Body of pancreas (tissue), 4 donors: ENCODE measurements around the gene PAPOLG. TPM values are rescaled to one million over a fixed set of nuclear protein-coding genes. Genes with fewer than 3 reads are reported as not detected.
A peak's percentile ranks its signal among the peaks of the same experiment; 100 is the strongest.

Experiments used
- ATAC-seq: fragments of 150-250 bp; one replicate; pipeline ENCODE4 v1.9.1; 2016
- DNase-seq, 4 donors: peaks; one replicate each; pipeline ENCODE4 v3.0.0-alpha.2; 2019
- H3K27ac ChIP-seq, 4 donors: fragments of 200-600 bp; sonication (generic); 1 replicate in 3 of 4; 2 replicates in 1 of 4; pipeline versions ENCODE4 v1.5.1 to v1.6.1; 2016 to 2019; ENCODE audit warnings: mild to moderate bottlenecking in 1 of 4, mixed read lengths in 1 of 4, moderate library complexity in 1 of 4
- H3K27me3 ChIP-seq, 2 donors: fragments of 200-600 bp; sonication (generic); one replicate each; pipeline ENCODE4 v1.6.0; 2016; ENCODE audit warnings: mild to moderate bottlenecking in 1 of 2
- H3K36me3 ChIP-seq, 2 donors: fragments of 200-600 bp; sonication (generic); replicated peaks in 1 of 2; 2 replicates each; pipeline ENCODE4 v1.5.1; 2016; ENCODE audit warnings: low read depth in 2 of 2; ENCODE audit not compliant: insufficient read depth in 1 of 2
- H3K4me1 ChIP-seq: fragments of 200-600 bp; sonication (generic); one replicate; pipeline ENCODE4 v1.6.0; 2016
- H3K4me3 ChIP-seq, 2 donors: fragments of 200-600 bp; sonication (generic); 1 replicate in 1 of 2; 2 replicates in 1 of 2; pipeline ENCODE4 v1.5.1; 2016 to 2019
- H3K9me3 ChIP-seq, 3 donors: fragments of 200-600 bp; sonication (generic); 1 replicate in 2 of 3; 2 replicates in 1 of 3; pipeline ENCODE4 v1.5.1; 2016
- POLR2A ChIP-seq, 3 donors: fragments of 450-650 bp; IDR thresholded peaks; one replicate each; pipeline ENCODE4 v1.6.1; 2016; ENCODE audit warnings: antibody characterized with exemption in 3 of 3, mild to moderate bottlenecking in 2 of 3
- WGBS, 2 donors: methylation state at CpG; one replicate each; pipeline ENCODE4 v1.1.5; 2017; 5-methylcytosine and 5-hydroxymethylcytosine counted together
- intact Hi-C: fragments of 100-400 bp; cut with DNase I; formaldehyde crosslinking; loops from one replicate; pipeline ENCODE4 v1.15.1; 2023
- total RNA-seq, 2 donors: library from RNA; depleted of rRNA; stranded (reverse); fragments of >200 nt; gene quantifications; one replicate each; pipeline ENCODE4 v1.1.0, GENCODE V29; 2016
- TF ChIP-seq, protein P1 (sequence below), 7 experiments: fragments of 450-650 bp in 4 of 7; fragments of 200-600 bp in 3 of 7; sonication (generic) in 3 of 7; IDR thresholded peaks; one replicate each; pipeline ENCODE4 v1.5.1; 2016 to 2019; ENCODE audit warnings: antibody characterized with exemption in 7 of 7

The PAPOLG gene
- total RNA-seq, 2 donors from 2014 or later = 4.0 to 6.5 TPM

- ATAC-seq (peak; percentile 24), DNase-seq (peak in 2 of 4 donors; percentile 11 to 16)
- Histone ChIP-seq H3K9me3 (peaks cover 0 to 4% (median 0%) of the 10 kb centered on the region in 3 donors), H3K36me3 (no peaks in the 10 kb centered on the region), H3K4me1 (peaks cover 3% of the 10 kb centered on the region), H3K27ac (no peak overlapping the region), H3K4me3 (no peak overlapping the region), H3K27me3 (no peaks in the 10 kb centered on the region)
- WGBS, 2 donors = 2% methylated on average over 14 to 40 of the region's 46 CpGs
- intact Hi-C loops = no loop called here
- TF ChIP-seq, protein P1, sequence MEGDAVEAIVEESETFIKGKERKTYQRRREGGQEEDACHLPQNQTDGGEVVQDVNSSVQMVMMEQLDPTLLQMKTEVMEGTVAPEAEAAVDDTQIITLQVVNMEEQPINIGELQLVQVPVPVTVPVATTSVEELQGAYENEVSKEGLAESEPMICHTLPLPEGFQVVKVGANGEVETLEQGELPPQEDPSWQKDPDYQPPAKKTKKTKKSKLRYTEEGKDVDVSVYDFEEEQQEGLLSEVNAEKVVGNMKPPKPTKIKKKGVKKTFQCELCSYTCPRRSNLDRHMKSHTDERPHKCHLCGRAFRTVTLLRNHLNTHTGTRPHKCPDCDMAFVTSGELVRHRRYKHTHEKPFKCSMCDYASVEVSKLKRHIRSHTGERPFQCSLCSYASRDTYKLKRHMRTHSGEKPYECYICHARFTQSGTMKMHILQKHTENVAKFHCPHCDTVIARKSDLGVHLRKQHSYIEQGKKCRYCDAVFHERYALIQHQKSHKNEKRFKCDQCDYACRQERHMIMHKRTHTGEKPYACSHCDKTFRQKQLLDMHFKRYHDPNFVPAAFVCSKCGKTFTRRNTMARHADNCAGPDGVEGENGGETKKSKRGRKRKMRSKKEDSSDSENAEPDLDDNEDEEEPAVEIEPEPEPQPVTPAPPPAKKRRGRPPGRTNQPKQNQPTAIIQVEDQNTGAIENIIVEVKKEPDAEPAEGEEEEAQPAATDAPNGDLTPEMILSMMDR (IDR thresholded peaks at IDR 0.05) = no peak
- TF ChIP-seq POLR2A (IDR thresholded peaks at IDR 0.05) = no peak
Measured at GRCh38 chr2:60735496-60736250, 20.4 kb upstream of the PAPOLG start.

DNA sequence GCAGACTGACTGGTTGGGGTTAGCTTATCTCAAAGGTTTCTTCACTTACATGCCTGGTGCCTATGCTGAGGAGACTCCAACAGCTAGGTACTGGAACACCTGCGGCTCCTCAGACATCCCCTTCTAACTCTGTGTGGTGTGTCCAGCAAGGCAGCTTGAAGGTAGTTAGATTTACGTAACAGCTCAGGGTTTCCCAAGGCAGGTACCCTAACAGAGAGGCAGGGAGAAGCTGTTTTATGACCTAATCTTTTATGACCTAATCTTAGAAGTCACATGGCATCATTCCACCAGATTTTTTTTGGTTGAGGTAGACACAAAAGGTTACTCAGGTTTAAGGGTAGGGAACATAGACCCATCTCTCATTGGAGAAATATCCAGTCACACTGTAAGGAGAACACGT lies 17.4 kb upstream of the PAPOLG start:
- Histone ChIP-seq H3K4me1 (peaks cover 3% of the 10 kb centered on the region), H3K4me3 (no peak overlapping the region), H3K36me3 (no peaks in the 10 kb centered on the region), H3K9me3 (peaks cover 0 to 4% (median 0%) of the 10 kb centered on the region in 3 donors), H3K27ac (no peak overlapping the region), H3K27me3 (no peaks in the 10 kb centered on the region)
- WGBS, 2 donors = 79 to 82% methylated on average over 3 of the region's 3 CpGs
- no peak for TF ChIP-seq POLR2A (IDR thresholded peaks at IDR 0.05)
- TF ChIP-seq, protein P1 (IDR thresholded peaks at IDR 0.05) = no peak
- intact Hi-C loops = no loop called here
- no peak for ATAC-seq
- no peak for DNase-seq

GRCh38 chr2:60739156-60739555 lies 16.9 kb upstream of the PAPOLG start:
- no peaks in the 10 kb centered on the region for H3K36me3 ChIP-seq
- TF ChIP-seq, protein P1 (IDR thresholded peaks at IDR 0.05) = no peak
- TF ChIP-seq POLR2A (IDR thresholded peaks at IDR 0.05) = no peak
- DNase-seq (no peak), ATAC-seq (no peak)
- H3K9me3 ChIP-seq = peaks cover 0 to 4% (median 0%) of the 10 kb centered on the region in 3 donors
- WGBS, 2 donors = 63 to 78% methylated on average over 6 of the region's 6 CpGs
- intact Hi-C loops = no loop called here
- no peaks in the 10 kb centered on the region for H3K27me3 ChIP-seq
- no peak overlapping the region for H3K27ac ChIP-seq
- H3K4me3 ChIP-seq = no peak overlapping the region
- H3K4me1 ChIP-seq = peaks cover 3% of the 10 kb centered on the region

DNA sequence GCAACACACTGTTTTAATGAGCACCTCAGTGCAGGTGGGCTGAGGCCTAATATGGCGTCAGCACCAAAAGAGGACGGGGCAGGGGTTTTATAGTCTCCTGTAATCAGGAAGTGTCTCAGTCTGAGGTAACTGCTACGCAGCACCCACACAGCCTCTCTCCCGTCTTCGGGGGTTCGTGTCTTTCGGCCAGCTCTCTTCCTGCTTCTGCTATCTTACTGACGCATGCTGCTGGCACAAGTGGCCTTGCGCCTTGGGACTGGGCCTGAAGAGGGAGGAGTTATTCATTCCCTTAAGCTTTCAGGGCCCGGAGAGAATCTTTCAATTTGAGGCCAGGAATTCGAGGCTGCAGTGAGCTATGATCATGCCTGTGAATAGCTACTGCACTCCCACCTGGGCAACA lies 14.5 kb upstream of the PAPOLG start:
- intact Hi-C loops = no loop called here
- H3K27me3 ChIP-seq = no peaks in the 10 kb centered on the region
- H3K4me3 ChIP-seq = no peak overlapping the region
- WGBS, 2 donors = 77 to 85% methylated on average over 10 to 11 of the region's 11 CpGs
- no peaks in the 10 kb centered on the region for H3K36me3 ChIP-seq
- peaks cover 0 to 4% (median 0%) of the 10 kb centered on the region in 3 donors for H3K9me3 ChIP-seq
- H3K4me1 ChIP-seq = no peaks in the 10 kb centered on the region
- ATAC-seq (no peak), DNase-seq (no peak)
- H3K27ac ChIP-seq = no peak overlapping the region
- no peak for TF ChIP-seq POLR2A (IDR thresholded peaks at IDR 0.05)
- TF ChIP-seq, protein P1 (IDR thresholded peaks at IDR 0.05) = no peak

- no peak overlapping the region for H3K27ac ChIP-seq
- TF ChIP-seq POLR2A (IDR thresholded peaks at IDR 0.05) = no peak
- TF ChIP-seq, protein P1 (IDR thresholded peaks at IDR 0.05) = no peak
- 61 to 62% methylated on average over 4 of the region's 4 CpGs for WGBS, 2 donors
- H3K27me3 ChIP-seq = no peaks in the 10 kb centered on the region
- peaks cover 0 to 4% (median 0%) of the 10 kb centered on the region in 3 donors for H3K9me3 ChIP-seq
- intact Hi-C loops = no loop called here
- H3K4me1 ChIP-seq = no peaks in the 10 kb centered on the region
- ATAC-seq (no peak), DNase-seq (no peak)
- no peaks in the 10 kb centered on the region for H3K36me3 ChIP-seq
- no peak overlapping the region for H3K4me3 ChIP-seq
Measured at GRCh38 chr2:60742419-60742818, 13.6 kb upstream of the PAPOLG start.
